CD14-positive monocyte (primary cell): ENCODE results near the gene PRSS33. TPM values are rescaled to one million over a fixed set of nuclear protein-coding genes. Genes with fewer than 3 reads are reported as not detected.

Experiments
- DNase-seq, 3 donors: peaks; one replicate each; pipeline ENCODE4 v3.0.0-alpha.2; 2011 to 2022
- H2AFZ ChIP-seq: 2 replicates; pipeline ENCODE4 v1.6.0; 2012; ENCODE audit warnings: mild to moderate bottlenecking, low read depth, low read length, inconsistent platforms; ENCODE audit not compliant: insufficient read depth, poor library complexity, severe bottlenecking
- H3K27ac ChIP-seq, 2 donors: 1 replicate in 1 of 2; 2 replicates in 1 of 2; pipeline ENCODE4 v1.5.1; 2012 to 2013; ENCODE audit warnings: low read length in 2 of 2, control low read depth in 1 of 2, inconsistent platforms in 1 of 2, low read depth in 1 of 2, mild to moderate bottlenecking in 1 of 2
- H3K27me3 ChIP-seq, 2 donors: one replicate each; pipeline versions ENCODE4 v1.6.0 to v1.6.1; 2011 to 2013; ENCODE audit warnings: low read length in 2 of 2; ENCODE audit not compliant: control insufficient read depth in 2 of 2, insufficient read depth in 2 of 2
- H3K36me3 ChIP-seq, 2 donors: replicated peaks in 1 of 2; 1 replicate in 1 of 2; 2 replicates in 1 of 2; pipeline versions ENCODE4 v1.5.1 to v1.6.1; 2012 to 2013; ENCODE audit warnings: low read length in 2 of 2, control low read depth in 1 of 2, inconsistent platforms in 1 of 2, mild to moderate bottlenecking in 1 of 2; ENCODE audit not compliant: insufficient read depth in 2 of 2, control insufficient read depth in 1 of 2
- H3K4me1 ChIP-seq, 2 donors: 1 replicate in 1 of 2; 2 replicates in 1 of 2; pipeline versions ENCODE4 v1.5.1 to v1.6.1; 2012 to 2013; ENCODE audit warnings: low read length in 2 of 2, control low read depth in 1 of 2, inconsistent platforms in 1 of 2, mild to moderate bottlenecking in 1 of 2, moderate library complexity in 1 of 2; ENCODE audit not compliant: insufficient read depth in 2 of 2, control insufficient read depth in 1 of 2
- H3K4me2 ChIP-seq: replicated peaks from 2 replicates; pipeline ENCODE3; 2012; ENCODE audit warnings: low read length, moderate library complexity, mild to moderate bottlenecking; ENCODE audit not compliant: poor library complexity, severe bottlenecking; ENCODE audit errors: extremely low read depth
- H3K4me3 ChIP-seq, 3 experiments: fragments of 200-600 bp in 1 of 3; sonication (generic) in 1 of 3; replicated peaks in 1 of 3; 1 replicate in 2 of 3; 2 replicates in 1 of 3; pipeline ENCODE4 v1.5.1; 2011 to 2013; ENCODE audit warnings: low read length in 3 of 3, mild to moderate bottlenecking in 3 of 3, control low read depth in 2 of 3, low read depth in 2 of 3, inconsistent platforms in 1 of 3, moderate library complexity in 1 of 3
- H3K79me2 ChIP-seq: 2 replicates; pipeline ENCODE4 v1.6.0; 2012; ENCODE audit warnings: mild to moderate bottlenecking, control low read depth, inconsistent platforms, low read length, moderate library complexity; ENCODE audit not compliant: insufficient read depth
- H3K9ac ChIP-seq: 2 replicates; pipeline ENCODE4 v1.6.0; 2017; ENCODE audit warnings: low read length, mild to moderate bottlenecking; ENCODE audit not compliant: insufficient read depth, poor library complexity, severe bottlenecking
- H3K9me3 ChIP-seq, 2 donors: replicated peaks in 1 of 2; 1 replicate in 1 of 2; 2 replicates in 1 of 2; pipeline versions ENCODE4 v1.5.1 to v1.6.1; 2012 to 2013; ENCODE audit warnings: low read length in 2 of 2, control low read depth in 1 of 2; ENCODE audit not compliant: control insufficient read depth in 1 of 2, insufficient read depth in 1 of 2
- H4K20me1 ChIP-seq: 2 replicates; pipeline ENCODE4 v1.6.0; 2012; ENCODE audit warnings: mild to moderate bottlenecking, low read length, control low read depth, moderate library complexity; ENCODE audit not compliant: insufficient read depth
- H3K27ac Mint-ChIP-seq, 7 donors: one replicate each; pipeline ENCODE4 v1.8.0; 2020; ENCODE audit warnings: mild to moderate bottlenecking in 7 of 7, mixed read lengths in 7 of 7, moderate library complexity in 6 of 7, inconsistent platforms in 2 of 7
- H3K27me3 Mint-ChIP-seq, 3 donors: one replicate each; pipeline ENCODE4 v1.8.0; 2021 to 2022; ENCODE audit warnings: low read depth in 3 of 3, mild to moderate bottlenecking in 3 of 3, mixed read lengths in 3 of 3, moderate library complexity in 3 of 3, inconsistent platforms in 1 of 3
- H3K36me3 Mint-ChIP-seq, 2 donors: one replicate each; pipeline ENCODE4 v1.8.0; 2020; ENCODE audit warnings: mixed read lengths in 2 of 2, inconsistent platforms in 1 of 2, mild to moderate bottlenecking in 1 of 2
- H3K4me1 Mint-ChIP-seq: one replicate; pipeline ENCODE4 v1.8.0; 2020; ENCODE audit warnings: mild to moderate bottlenecking, mixed read lengths
- H3K4me3 Mint-ChIP-seq, 2 donors: one replicate each; pipeline ENCODE4 v1.8.0; 2020; ENCODE audit warnings: mild to moderate bottlenecking in 2 of 2, mixed read lengths in 2 of 2, moderate library complexity in 1 of 2
- H3K9me3 Mint-ChIP-seq, 7 donors: one replicate each; pipeline ENCODE4 v1.8.0; 2020 to 2022; ENCODE audit warnings: mixed read lengths in 7 of 7, mild to moderate bottlenecking in 6 of 7, moderate library complexity in 6 of 7, inconsistent platforms in 2 of 7
- WGBS: methylation state at CpG from one replicate; pipeline ENCODE4 v1.1.5; 2013; ENCODE audit warnings: missing lambda C conversion rate; ENCODE audit not compliant: insufficient coverage; 5-methylcytosine and 5-hydroxymethylcytosine counted together
- intact Hi-C, 2 donors: fragments of 100-400 bp; cut with micrococcal nuclease; formaldehyde crosslinking; loops; one replicate each; pipeline versions ENCODE4 v1.15.0 to v1.15.1; 2023
- polyA plus RNA-seq, 3 donors: library from polyadenylated mRNA; depleted of rRNA in 1 of 3; unstranded in 2 of 3; stranded (reverse) in 1 of 3; fragments of 300-500 nt in 2 of 3; fragments of >200 nt in 1 of 3; fragmentation: Illumina TruSeq in 2 of 3; gene quantifications; 1 replicate in 2 of 3; 2 replicates in 1 of 3; pipeline ENCODE4 v1.2.3, GENCODE V29; 2012 to 2021
- TF ChIP-seq, protein P1 (sequence below): fragments of 200-600 bp; IDR thresholded peaks from one replicate; pipeline ENCODE4 v1.8.0; 2022; ENCODE audit warnings: antibody characterized with exemption, mild to moderate bottlenecking

The PRSS33 gene
- polyA plus RNA-seq, 3 donors, result 0.05 TPM; not detected in 2

DNA sequence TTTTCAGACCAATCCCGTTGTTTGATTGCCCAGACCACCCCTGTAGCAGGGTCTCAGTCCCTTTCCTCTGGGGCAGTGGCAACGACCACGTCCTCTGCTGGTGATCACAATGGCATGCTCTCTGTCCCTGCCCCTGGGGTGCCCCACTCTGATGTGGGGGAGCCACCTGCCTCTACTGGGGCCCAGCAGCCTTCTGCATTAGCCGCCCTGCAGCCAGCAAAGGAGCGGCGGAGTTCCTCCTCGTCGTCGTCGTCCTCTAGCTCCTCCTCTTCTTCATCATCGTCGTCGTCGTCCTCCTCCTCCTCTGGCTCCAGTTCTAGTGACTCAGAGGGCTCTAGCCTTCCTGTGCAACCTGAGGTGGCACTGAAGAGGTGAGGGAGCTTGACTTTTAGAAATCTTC lies 19.5 kb downstream of the PRSS33 start:
- Histone ChIP-seq H3K9me3 (no peaks in the 10 kb centered on the region), H2AFZ (no peak overlapping the region), H3K4me2 (no peak overlapping the region), H4K20me1 (peaks cover 100% of the 10 kb centered on the region), H3K27ac (peak overlapping the region in 1 of 2 donors; percentile 26), H3K4me3 (no peak overlapping the region), H3K9ac (no peak overlapping the region), H3K27me3 (no peaks in the 10 kb centered on the region), H3K36me3 (peaks cover 99 to 100% of the 10 kb centered on the region in 2 donors), H3K79me2 (peaks cover 59% of the 10 kb centered on the region), H3K4me1 (no peaks in the 10 kb centered on the region)
- TF ChIP-seq, protein P1, sequence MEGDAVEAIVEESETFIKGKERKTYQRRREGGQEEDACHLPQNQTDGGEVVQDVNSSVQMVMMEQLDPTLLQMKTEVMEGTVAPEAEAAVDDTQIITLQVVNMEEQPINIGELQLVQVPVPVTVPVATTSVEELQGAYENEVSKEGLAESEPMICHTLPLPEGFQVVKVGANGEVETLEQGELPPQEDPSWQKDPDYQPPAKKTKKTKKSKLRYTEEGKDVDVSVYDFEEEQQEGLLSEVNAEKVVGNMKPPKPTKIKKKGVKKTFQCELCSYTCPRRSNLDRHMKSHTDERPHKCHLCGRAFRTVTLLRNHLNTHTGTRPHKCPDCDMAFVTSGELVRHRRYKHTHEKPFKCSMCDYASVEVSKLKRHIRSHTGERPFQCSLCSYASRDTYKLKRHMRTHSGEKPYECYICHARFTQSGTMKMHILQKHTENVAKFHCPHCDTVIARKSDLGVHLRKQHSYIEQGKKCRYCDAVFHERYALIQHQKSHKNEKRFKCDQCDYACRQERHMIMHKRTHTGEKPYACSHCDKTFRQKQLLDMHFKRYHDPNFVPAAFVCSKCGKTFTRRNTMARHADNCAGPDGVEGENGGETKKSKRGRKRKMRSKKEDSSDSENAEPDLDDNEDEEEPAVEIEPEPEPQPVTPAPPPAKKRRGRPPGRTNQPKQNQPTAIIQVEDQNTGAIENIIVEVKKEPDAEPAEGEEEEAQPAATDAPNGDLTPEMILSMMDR, result no peak
- Mint-ChIP-seq H3K36me3 (peaks cover 93 to 100% of the 10 kb centered on the region in 2 donors), H3K27me3 (peaks cover 0 to 4% (median 0%) of the 10 kb centered on the region in 3 donors), H3K27ac (peak overlapping the region in 2 of 7 donors; percentile 21 to 51), H3K4me3 (no peak overlapping the region), H3K4me1 (peaks cover 4% of the 10 kb centered on the region), H3K9me3 (peaks cover 0 to 1% (median 0%) of the 10 kb centered on the region in 7 donors)
- intact Hi-C loops, result no loop called here
- no peak for DNase-seq
- WGBS, result 89% methylated on average over 10 of the region's 14 CpGs

DNA sequence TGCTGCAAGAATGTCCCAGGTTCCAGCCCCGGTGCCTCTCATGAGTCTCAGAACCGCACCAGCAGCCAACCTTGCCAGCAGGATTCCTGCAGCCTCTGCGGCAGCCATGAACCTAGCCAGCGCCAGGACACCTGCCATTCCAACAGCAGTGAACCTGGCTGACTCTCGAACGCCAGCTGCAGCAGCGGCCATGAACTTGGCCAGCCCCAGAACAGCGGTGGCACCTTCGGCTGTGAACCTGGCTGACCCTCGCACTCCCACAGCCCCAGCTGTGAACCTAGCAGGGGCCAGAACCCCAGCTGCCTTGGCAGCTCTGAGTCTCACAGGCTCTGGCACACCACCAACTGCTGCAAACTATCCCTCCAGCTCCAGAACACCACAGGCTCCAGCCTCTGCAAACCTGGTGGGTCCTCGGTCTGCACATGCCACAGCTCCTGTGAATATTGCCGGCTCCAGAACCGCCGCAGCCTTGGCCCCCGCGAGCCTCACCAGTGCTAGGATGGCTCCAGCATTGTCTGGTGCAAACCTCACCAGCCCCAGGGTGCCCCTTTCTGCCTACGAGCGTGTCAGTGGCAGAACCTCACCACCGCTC lies 20.1 kb downstream of the PRSS33 start:
- Histone ChIP-seq H3K9ac (no peak overlapping the region), H3K4me1 (no peaks in the 10 kb centered on the region), H3K4me3 (no peak overlapping the region), H4K20me1 (peaks cover 100% of the 10 kb centered on the region), H3K27me3 (no peaks in the 10 kb centered on the region), H3K9me3 (no peaks in the 10 kb centered on the region), H3K4me2 (no peak overlapping the region), H3K36me3 (peaks cover 100% of the 10 kb centered on the region in 2 donors), H3K79me2 (peaks cover 66% of the 10 kb centered on the region), H2AFZ (no peak overlapping the region), H3K27ac (no peak overlapping the region)
- Mint-ChIP-seq H3K4me3 (no peak overlapping the region), H3K27ac (no peak overlapping the region), H3K9me3 (peaks cover 0 to under 1% (median 0%) of the 10 kb centered on the region in 7 donors), H3K27me3 (peaks cover 0 to 4% (median 0%) of the 10 kb centered on the region in 3 donors), H3K36me3 (peaks cover 94 to 100% of the 10 kb centered on the region in 2 donors), H3K4me1 (peaks cover 2% of the 10 kb centered on the region)
- DNase-seq, result no peak
- intact Hi-C loops, result no loop called here
- 99% methylated on average over 18 of the region's 19 CpGs for WGBS
- TF ChIP-seq, protein P1, result no peak
